Stimulated activated CD4-positive, alpha-beta T cell treated with anti-CD3 and anti-CD28 coated beads, Interleukin-2, amount 100 ng/mL, for 48 hours (primary cell): ENCODE results near the gene ZNF580.

Experiments
- DNase-seq, 2 donors: peaks; one replicate each; pipeline ENCODE4 v3.0.0-alpha.2; 2020

ZNF580 gene

DNA sequence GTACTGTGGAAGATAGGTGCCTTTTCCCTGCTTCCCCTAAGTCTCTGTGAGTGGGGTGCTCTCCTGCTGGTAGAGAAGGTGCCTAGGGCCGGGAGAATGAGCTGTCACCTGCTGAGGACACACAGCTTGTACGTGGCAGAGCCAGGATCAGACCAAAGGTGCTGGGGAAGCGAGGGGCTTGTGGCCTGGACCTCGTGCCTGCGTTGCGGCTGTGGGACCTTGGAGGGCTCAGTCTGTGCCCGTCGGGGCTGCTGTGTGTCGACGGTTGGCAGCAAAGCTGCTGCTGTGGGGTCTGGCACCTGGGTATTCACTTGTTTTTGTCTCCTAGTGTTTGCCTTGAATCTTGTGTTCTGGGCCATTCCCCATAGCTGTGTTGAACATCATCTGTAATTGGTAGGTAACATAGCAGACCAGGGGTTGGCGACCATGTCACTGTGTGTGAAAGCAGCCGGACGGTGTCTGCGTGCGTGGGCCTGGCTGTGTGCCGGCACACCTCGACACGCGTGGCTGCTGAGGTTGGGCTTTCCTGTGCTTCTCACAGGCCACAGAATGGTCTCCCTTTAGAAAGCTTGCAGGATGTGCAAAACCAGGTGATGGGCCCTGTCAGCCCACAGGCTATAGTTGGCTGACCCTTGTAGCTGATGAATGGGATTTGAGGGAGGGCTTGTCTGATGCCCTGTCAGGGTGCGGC is 23.2 kb downstream of the ZNF580 start:
- no peak for DNase-seq

DNA sequence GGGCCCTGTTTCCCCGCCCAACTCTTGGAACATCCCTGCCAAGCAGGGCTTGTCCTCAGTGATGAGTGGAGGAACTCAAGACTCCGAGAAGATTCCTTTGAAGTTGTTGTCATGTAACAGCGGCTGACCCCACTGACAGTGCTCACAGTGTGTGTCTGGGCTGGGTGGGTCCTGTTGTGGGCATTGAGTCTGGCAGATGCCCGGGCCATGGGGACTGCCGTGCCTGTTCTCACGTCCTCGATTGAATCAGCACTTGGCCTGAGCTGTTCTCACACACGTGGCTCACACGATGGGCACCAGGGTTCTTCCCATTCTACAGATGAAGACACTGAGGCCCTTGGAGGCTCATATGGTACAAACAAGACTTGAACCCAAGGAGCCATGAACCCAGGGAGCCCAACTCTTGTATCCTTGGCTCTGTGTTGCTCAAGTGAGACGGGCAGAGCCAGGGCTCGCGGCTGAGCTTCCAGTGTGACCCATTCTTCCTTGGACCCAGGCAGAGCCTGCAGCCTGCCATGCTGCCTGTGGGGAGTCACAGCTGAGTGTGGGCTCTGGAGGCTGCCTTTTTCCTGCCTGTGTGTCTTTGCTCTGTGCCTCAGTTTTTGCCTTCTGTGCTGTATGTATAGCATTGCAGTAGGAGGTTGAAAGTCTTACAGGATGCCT is 25.7 kb downstream of the ZNF580 start:
- no peak for DNase-seq

DNA sequence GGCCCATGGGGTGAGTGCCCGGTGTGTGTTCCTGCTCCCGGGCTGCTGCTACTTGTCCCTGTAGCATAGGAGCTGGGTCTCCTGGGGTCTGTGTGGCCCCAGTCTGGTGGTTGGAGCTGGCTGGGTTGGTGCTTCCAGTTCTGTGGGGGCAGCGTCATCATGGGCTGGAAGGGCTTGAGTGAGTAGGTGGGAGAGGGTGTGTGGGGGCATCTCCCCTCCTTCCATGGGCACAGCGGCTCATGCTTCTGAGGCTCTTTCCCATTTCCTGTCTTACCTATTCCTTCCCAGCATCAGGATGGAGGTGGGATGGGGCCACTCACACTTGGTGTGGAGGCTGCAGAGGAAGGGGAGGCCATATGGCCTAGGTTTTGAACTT is 26.2 kb downstream of the ZNF580 start:
- no peak for DNase-seq

DNA sequence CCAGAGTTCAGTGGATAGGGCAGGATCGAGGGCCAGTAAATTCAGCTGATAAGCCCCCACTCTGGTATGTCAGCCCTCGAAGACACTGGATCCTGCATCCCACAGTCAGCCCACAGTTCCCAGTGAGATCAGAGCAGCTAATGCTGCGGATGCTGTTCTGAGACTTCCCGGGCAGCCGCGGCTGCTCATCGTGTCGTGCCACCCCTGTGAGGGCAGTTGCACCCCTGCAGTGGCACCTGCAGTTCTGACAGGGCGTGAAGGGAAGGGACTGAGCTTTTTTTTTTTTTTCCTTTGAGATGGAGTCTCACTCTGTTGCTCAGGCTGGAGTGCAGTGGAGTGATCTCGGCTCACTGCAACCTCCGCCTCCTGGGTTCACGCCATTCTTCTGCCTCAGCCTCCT is 26.7 kb downstream of the ZNF580 start:
- no peak for DNase-seq

DNA sequence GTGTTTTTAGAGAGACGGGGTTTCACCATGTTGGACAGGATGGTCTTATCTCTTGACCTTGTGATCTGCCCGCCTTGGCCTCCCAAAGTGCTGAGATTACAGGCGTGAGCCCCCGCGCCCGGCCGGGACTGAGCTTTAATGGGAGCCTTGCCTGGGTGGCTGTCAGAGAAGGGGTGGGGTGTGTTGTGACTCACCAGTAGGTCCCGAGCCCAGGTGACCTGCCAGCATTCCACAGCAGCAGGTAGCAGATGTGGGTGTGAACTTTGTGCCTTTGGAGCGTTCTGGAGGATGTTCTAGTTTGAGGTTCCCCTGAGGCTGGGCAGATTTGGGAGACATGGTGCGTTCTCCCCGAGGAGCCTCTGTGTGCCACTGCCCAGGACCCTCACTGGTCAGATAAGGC is 27.2 kb downstream of the ZNF580 start:
- no peak for DNase-seq

DNA sequence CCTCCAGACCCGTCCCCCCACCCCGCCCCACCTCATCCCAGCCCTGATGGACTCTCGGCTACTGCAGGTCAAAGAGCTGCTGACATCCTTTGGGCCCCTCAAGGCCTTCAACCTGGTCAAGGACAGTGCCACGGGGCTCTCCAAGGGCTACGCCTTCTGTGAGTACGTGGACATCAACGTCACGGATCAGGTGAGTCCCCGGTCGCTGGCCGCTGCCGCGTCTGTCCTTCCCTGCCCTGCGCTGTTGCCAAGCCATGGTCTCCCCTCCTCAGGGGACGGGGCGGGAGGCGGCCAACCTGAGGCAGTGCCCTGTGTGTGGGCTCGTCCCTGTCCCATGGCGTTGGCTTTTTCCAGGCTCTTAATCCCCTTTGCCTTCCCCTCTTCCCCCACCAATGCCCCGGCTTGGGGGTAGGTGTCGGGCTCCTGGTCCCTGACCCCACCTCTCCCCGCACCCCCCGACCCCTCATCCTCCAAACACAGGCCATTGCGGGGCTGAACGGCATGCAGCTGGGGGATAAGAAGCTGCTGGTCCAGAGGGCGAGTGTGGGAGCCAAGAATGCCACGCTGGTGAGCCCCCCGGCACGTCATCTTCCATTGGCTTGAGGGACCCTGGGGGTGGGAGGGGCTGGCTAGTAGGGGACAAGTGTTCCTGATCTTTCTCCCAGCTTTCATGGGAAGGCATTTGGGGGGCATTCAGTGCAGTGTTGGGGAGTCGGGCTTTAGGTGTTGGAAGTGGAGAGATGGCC is 28.0 kb downstream of the ZNF580 start:
- DNase-seq = no peak

DNA sequence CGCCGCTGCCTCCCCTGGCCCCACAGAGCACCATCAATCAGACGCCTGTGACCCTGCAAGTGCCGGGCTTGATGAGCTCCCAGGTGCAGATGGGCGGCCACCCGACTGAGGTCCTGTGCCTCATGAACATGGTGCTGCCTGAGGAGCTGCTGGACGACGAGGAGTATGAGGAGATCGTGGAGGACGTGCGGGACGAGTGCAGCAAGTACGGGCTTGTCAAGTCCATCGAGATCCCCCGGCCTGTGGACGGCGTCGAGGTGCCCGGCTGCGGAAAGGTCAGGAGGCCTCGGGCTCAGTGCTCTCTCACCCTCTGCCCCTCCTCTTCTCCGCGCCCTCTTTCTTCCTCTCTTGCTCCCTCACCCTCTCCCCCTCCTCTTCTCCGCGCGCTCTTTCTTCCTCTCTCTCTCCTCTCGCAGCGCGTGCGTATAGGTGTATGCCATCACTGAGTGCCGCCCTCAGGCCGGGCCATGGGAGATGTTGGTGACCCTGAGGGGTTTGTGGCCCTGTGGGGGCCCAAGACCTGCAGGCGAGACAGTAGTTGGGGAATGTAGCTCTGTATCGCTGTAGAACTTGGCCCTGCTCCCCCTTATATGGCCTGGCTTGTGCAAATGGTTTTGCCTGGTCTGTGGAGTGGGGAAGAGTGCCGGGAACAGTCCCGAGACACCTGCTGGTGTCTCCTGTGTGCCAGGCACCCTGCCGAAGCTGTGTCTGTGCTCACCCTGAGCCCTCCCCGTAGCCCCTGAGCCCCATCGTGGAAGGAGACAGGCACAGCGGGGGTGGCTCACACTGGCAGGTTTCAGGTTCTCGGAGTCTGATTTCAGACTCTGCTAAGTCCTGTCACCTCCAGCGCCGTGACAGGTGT is 28.8 kb downstream of the ZNF580 start:
- DNase-seq = no peak

DNA sequence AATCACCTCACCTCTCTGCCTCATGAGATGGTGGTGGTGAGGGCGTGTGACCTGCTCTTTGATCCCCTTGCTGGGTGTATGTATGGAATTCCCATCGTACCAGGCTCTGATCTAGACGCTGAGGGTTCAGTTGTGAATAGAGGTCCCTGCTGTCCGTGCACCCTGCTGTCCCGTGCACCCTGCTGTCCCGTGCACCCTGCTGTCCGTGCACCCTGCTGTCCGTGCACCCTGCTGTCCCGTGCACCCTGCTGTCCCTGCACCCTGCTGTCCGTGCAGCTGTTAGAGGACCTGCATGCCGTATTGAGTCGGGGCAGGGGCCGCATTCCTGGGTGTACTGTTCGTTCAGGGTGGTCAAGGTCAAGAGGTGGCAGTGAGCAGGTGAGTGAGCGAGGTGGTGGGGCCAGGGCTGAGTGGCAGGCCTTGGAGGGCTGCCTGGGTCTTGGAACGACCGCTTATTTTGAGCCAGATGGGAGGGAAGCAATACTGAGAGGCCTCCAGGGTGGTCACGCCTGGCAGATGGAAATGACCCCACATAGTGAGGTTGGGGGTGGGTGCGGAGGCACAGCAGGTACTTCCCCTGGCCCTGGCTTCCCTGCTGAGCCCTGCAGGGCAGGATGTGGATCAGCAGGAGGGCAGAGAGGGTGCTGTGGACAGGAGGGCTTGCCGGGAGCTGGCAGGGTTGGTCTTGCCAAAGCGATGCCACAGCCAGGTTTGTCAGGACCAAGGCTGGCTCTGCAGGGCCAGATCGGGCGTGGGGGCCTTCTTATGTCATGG is 29.7 kb downstream of the ZNF580 start:
- no peak for DNase-seq

DNA sequence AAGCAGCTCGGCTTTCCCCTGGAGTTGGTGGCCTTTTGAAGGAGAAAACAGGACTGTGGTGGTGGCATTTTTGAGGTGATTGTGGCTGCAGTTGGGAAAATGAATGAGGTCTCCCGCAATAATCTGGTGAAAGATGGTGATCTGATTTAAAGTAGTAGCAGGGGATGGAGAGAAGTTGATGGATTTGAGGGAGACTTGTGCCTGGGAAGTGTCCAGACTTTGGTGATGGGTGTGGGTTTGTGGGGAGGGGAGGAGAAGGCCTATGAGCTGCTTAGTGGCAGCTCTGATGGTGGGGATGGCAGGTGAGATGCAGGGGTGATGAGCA is 30.2 kb downstream of the ZNF580 start:
- DNase-seq = no peak

DNA sequence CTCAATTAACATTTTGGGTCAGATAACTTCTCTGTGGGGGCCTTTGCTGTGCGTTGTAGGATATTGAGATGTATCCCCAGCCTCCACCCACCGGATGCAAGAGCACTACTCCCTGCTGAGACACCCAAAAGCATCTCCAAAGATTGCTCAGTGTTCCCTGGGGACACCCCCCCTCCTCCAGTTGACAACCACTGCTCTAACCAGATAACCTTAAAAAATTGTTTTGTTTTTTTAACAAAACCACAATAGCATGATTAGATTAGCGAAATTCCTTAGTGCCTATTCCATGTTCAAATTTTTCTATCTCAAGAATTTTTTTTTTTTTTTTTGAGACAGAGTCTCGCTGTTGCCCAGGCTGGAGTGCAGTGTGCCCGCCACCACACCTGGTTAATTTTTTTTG is 31.6 kb downstream of the ZNF580 start:
- no peak for DNase-seq

DNA sequence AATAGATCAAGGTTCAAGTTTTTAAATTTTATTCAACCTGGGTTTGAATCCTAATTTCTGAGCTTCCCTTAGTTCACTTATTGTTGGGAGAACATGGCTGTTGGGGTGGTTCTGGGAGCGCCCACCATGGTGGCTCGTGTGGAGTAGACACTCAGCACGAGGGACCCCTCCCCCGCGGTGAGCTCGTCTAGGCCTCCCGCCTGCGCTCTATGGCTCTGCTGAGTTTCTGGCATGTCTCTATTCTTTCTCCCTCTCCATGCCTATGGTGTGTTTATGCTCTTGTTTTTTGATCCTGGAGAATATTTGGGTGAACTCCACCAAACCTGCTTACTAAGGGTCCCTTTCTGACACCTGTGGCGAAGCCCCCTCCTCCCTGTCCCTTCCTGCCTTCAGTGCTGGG is 32.7 kb downstream of the ZNF580 start:
- DNase-seq = no peak

DNA sequence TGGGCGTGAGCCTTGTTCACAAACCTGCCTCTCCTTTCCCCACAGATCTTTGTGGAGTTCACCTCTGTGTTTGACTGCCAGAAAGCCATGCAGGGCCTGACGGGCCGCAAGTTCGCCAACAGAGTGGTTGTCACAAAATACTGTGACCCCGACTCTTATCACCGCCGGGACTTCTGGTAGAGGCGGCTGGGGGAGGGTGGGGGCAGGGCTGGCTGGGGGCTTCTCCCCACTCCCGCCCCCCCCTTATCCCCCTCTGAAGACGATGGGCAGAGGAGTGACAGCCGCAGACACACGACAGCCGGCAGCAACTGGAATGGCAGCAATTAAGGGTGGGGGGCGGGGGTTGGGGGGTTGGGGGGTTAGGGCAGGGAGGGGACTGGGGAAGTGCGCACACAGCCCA is 33.1 kb downstream of the ZNF580 start:
- no peak for DNase-seq

DNA sequence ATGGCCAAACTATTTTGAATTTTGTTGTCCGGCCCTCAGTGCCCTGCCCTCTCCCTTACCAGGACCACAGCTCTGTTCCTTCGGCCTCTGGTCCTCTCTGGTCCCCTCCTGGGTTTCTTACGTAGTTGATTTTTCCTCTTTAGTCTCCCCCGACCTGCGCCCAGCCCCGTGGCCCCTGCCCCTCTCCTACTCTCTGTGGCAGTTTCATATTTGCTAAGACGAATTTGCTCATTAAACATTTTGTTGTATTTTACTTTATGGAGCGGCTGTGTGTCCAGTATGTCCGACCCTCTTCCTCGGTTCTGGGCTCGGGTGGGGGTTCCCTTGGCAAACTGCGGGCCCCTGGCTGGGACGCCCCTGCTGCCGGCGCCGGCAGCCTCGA is 33.6 kb downstream of the ZNF580 start:
- DNase-seq = no peak

DNA sequence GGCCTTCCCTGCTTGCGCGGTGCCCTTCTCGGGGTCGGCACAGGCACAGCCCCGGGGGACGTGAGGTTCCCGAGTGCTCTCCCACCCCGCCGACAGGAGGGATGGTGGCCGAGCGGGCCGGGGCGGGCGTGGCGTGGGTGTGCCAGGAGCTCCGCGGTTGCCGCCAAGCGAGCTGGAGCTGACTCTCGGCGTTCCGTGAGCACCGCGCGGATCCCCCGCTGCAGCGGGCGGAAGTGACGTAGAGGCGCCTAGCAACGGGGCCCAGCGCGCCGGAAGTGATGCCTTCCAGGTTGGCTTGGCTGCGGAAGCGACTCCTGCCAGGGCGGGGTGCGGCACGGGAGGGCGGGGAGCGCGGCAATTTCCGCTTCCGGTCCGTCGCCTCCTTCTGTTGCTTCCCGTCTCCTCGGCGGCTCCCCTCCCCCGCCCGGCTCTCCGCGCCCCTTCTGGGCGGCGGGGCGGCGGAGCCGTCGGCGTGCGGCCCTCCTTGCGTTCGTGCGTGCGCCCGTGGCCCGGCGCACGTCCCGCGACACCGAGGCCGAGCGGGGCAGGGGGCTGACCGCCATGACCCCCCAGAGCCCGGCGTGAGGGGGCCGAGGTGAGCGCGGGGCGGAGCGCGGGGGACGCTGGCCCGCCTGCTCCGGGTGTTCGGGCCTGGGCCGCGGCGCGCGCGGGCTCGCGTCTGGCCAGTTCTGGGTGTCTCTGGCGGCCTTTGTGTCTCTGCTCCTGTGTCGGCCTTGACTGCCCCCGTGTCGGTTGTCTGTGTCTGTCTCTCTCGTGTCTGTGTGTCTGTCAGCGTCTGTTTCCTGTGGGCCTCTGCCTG is 34.2 kb downstream of the ZNF580 start, which contains the start of gene EPN1:
Gene EPN1, plus strand, starts transcription at position 386 of the 820 bp plus-strand sequence. CDS start 3,402 bp downstream, outside the sequence.
- DNase-seq = peak; percentile 93 to 96

DNA sequence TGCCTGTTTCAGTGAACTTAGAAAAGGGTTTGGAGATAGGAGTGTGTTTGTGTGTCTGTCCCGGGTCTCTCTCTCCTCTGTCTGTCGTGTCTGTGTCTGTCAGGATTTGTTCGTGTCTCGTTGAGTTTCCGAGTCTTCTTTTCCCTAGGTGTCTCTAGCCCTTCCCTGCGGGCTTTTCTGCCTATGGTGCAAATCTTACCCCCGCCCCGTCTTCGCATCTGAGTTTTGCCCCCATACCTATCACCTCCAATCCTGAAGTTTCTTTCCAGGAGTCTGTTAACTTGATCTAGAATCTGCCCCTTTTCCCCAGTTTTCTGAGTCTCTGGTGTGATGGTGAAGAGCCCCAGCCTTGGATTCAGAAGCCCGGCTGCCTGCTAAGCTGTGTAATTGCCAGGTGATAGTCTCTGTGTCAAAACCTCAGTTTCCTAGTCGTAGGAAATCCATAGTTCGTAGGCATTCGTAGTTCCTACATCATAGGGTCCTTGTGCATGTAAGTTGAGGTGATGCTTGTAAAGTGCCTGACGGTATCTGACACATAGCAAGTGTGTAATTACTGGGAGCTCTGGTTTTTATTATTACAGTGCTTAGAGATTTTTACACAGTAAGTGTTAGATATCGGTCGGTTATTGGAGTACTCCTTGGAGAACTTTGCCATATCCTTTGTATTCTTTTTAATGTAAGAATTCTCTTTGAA is 35.0 kb downstream of the ZNF580 start:
- DNase-seq = no peak

DNA sequence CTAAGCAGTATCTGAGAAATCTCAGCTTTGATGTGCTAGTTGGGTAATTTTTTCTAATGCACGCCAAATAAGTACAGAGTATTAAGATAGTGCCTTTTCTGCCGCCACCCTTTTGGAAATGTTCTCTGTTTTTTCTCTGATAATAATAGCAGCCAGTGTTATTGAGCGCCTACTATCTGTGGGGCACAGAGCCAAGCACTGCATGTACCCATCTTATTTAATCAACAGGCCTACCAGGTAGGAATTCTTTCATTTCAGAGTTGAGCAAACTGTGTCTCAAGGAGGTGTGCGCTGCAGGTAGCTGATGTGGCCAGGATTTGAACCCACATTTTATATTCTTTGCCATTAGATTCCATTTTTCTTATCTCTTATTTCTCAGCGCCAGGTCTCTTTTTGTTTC is 35.6 kb downstream of the ZNF580 start:
- DNase-seq = no peak

DNA sequence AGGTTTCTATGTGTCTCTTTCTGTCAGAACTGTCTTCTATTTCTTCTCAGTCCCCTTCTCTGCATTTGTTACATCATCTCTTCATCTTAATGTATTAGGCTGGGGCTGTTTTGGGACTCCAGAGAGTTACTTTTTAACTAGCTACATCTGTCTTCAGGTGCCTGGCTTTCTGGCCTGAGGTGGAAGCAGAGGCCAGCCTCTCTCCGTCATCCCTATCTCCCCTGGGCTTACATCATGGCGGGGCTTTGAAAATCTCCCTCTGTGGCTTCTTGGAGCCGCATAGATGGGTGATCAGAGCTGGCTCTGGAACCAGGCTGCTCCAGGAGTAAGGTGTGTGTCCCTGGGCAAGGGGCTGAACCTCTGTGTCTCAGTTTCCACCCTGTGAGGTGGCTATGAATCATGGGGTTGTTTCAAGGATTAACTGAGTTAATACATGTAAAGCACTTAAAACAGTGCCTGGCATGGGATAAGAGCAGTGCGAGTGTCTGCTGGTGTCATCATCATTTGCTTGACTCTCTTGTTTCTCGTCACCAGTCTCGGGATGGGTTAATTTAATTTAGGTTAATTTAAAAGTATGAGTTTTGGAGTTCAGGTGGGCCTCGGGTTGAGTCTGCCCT is 36.2 kb downstream of the ZNF580 start:
- no peak for DNase-seq

DNA sequence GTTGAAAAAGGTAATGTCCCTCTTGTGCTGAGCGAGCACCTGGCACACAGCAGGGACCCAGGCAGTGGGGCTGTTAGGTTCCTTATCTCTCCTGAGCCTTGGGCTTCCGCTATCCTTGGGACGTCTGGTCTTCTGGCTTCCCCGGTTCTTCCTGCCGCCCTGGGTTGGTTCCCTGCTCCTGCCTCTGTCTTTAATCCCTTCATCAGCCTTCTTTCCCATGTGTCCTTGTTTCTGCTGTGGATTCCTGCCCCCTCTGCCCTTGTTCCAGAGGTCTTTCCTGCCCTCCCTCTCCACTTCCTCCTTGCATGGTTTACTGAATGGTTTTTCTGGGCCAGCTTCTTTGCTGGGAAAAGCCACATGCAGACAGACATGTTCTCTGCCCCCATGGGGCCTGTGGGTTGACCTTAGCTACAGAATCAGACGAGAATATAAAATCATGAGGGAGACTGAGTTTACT is 36.8 kb downstream of the ZNF580 start:
- DNase-seq = no peak

DNA sequence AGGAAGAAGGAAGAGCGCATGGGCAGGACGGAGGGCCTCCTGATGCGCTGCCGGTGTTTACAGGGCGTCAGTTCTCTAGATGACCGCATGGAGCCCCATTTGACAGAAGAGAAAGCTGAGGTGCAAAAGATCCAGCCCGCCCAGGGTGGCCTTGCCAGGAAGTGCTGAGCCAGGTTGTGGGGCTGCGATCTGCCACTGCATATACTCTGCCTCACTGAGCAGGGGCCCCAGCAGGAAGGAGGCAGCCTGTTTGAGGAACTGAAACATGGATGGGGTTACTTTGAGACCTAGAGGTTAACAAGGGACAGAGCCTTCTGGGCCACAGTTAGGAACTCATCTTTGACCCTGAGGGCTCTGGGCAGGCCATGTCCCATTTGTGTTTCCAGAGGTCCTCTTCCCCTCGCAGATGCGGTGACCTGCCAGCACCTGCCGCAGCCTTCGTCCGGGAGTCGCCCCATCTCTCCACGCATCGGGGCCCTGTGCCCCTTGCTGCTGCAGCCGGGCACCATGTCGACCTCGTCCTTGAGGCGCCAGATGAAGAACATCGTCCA is 37.4 kb downstream of the ZNF580 start:
- DNase-seq = no peak
